HEK293T (cell line): ENCODE measurements around the gene VPS41.

Experiments used
- ARNT ChIP-seq: fragments of 450-650 bp; IDR thresholded peaks from 2 replicates; pipeline ENCODE4 v1.6.1; 2017; ENCODE audit warnings: mild to moderate bottlenecking
- BHLHE40 ChIP-seq: fragments of 450-650 bp; IDR thresholded peaks from 2 replicates; pipeline ENCODE4 v1.6.1; 2016; ENCODE audit warnings: mild to moderate bottlenecking, moderate library complexity, borderline replicate concordance
- CTBP1 ChIP-seq: fragments of 450-650 bp; IDR thresholded peaks from 2 replicates; pipeline ENCODE4 v1.6.1; 2016; ENCODE audit warnings: borderline replicate concordance
- ELF4 ChIP-seq: fragments of 450-650 bp; IDR thresholded peaks from 2 replicates; pipeline ENCODE4 v1.6.1; 2017; ENCODE audit warnings: antibody characterized with exemption
- FOXA1 ChIP-seq: fragments of 450-650 bp; IDR thresholded peaks from 2 replicates; pipeline ENCODE4 v1.6.1; 2016; ENCODE audit warnings: mild to moderate bottlenecking
- FOXK2 ChIP-seq: fragments of 450-650 bp; IDR thresholded peaks from 2 replicates; pipeline ENCODE4 v1.6.1; 2016; ENCODE audit warnings: mild to moderate bottlenecking
- FOXM1 ChIP-seq: fragments of 450-650 bp; IDR thresholded peaks from 2 replicates; pipeline ENCODE4 v1.6.1; 2017; ENCODE audit warnings: mild to moderate bottlenecking, borderline replicate concordance
- HDGF ChIP-seq: fragments of 450-650 bp; IDR thresholded peaks from 2 replicates; pipeline ENCODE4 v1.6.1; 2017; ENCODE audit warnings: antibody characterized with exemption, borderline replicate concordance
- L3MBTL2 ChIP-seq: fragments of 450-650 bp; conservative IDR thresholded peaks from 2 replicates; pipeline ENCODE4 v1.6.1; 2016; ENCODE audit warnings: mild to moderate bottlenecking
- LEF1 ChIP-seq: fragments of 450-650 bp; IDR thresholded peaks from 2 replicates; pipeline ENCODE4 v1.6.1; 2017; ENCODE audit warnings: mild to moderate bottlenecking, borderline replicate concordance
- NFRKB ChIP-seq: fragments of 450-650 bp; IDR thresholded peaks from 2 replicates; pipeline ENCODE4 v1.6.1; 2016; ENCODE audit warnings: mild to moderate bottlenecking, moderate library complexity
- SP1 ChIP-seq: fragments of 450-650 bp; IDR thresholded peaks from 2 replicates; pipeline ENCODE4 v1.6.1; 2017
- SUZ12 ChIP-seq: fragments of 450-650 bp; IDR thresholded peaks from 2 replicates; pipeline ENCODE4 v1.6.1; 2016; ENCODE audit warnings: mild to moderate bottlenecking
- TARDBP ChIP-seq: fragments of 450-650 bp; IDR thresholded peaks from 2 replicates; pipeline ENCODE4 v1.6.1; 2016

DNA sequence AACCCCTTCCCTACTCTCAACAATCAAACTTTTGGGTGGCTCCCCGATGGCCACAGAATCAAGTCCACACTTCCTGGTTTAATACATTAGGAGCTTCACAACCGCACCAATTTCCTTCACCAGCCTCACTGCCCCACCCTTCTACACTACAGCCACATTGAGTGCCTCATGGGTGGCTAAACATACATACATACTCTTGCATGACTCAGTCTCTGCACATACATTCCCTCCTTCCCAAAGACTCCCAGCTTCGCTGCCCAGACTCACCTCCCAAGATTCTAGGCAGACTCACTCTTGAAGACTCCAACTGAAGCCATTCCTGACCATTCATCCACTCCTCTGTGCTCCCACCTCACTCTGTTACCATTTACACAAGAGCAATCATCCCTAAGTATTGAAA, 15.9 kb downstream of the VPS41 start:
- TF ChIP-seq HDGF: no peak
- no peak for TF ChIP-seq LEF1
- TF ChIP-seq FOXK2: no peak
- no peak for TF ChIP-seq ARNT
- TF ChIP-seq SUZ12: no peak
- TF ChIP-seq SP1: no peak
- no peak for TF ChIP-seq ELF4
- TF ChIP-seq NFRKB: no peak
- no peak for TF ChIP-seq TARDBP
- no peak for TF ChIP-seq FOXA1
- TF ChIP-seq CTBP1: no peak
- no peak for TF ChIP-seq L3MBTL2
- no peak for TF ChIP-seq FOXM1
- TF ChIP-seq BHLHE40: no peak
